OCI-LY3 (cell line): ENCODE measurements around the gene GCNT2.

Source experiments
- H2AFZ ChIP-seq: fragments of 200-600, 300-600 bp; shearing (Covaris generic); 2 replicates; pipeline ENCODE4 v1.6.0; 2014; ENCODE audit warnings: antibody characterized with exemption, low read depth, low read length
- H3K27ac ChIP-seq: fragments of 200-600, 300-600 bp; sonication (generic); 2 replicates; pipeline ENCODE4 v1.5.1; 2014; ENCODE audit warnings: mild to moderate bottlenecking, low read length, moderate library complexity, mixed read lengths
- H3K27me3 ChIP-seq: fragments of 200-600, 300-600 bp; sonication (generic); 2 replicates; pipeline ENCODE4 v1.6.1; 2014; ENCODE audit warnings: low read depth, low read length, mixed read lengths
- H3K36me3 ChIP-seq: fragments of 200-600, 300-600 bp; sonication (generic); replicated peaks from 2 replicates; pipeline ENCODE3; 2014; ENCODE audit warnings: low read depth, low read length, mixed read lengths
- H3K4me1 ChIP-seq: fragments of 300-600, 200-600 bp; sonication (generic); 2 replicates; pipeline ENCODE4 v1.6.1; 2014; ENCODE audit warnings: low read length, mixed read lengths
- H3K4me2 ChIP-seq: fragments of 200-600, 300-600 bp; sonication (generic); 2 replicates; pipeline ENCODE4 v1.6.1; 2014; ENCODE audit warnings: low read length, mixed read lengths
- H3K4me3 ChIP-seq: fragments of 300-600, 200-600 bp; sonication (generic); 2 replicates; pipeline ENCODE4 v1.5.1; 2014; ENCODE audit warnings: antibody characterized with exemption, mild to moderate bottlenecking, low read length, moderate library complexity
- H3K79me2 ChIP-seq: fragments of 300-600, 200-600 bp; shearing (Covaris generic); 2 replicates; pipeline ENCODE4 v1.6.1; 2014; ENCODE audit warnings: mild to moderate bottlenecking, low read length, mixed read lengths
- H3K9ac ChIP-seq: fragments of 300-600, 200-600 bp; shearing (Covaris generic); 2 replicates; pipeline ENCODE4 v1.6.0; 2014; ENCODE audit warnings: mild to moderate bottlenecking, low read length, moderate library complexity
- H3K9me3 ChIP-seq: fragments of 200-600, 300-600 bp; shearing (Covaris generic); 2 replicates; pipeline ENCODE4 v1.6.1; 2014; ENCODE audit warnings: low read length, mixed read lengths; ENCODE audit not compliant: insufficient read depth
- H4K20me1 ChIP-seq: fragments of 200-600, 300-600 bp; sonication (generic); 2 replicates; pipeline ENCODE4 v1.6.1; 2016; ENCODE audit warnings: low read length, mixed read lengths; ENCODE audit not compliant: insufficient read depth
- CTCF ChIP-seq: fragments of 200-600, 300-600 bp; sonication (generic); IDR thresholded peaks from 2 replicates; pipeline ENCODE4 v1.5.1; 2014; ENCODE audit warnings: antibody characterized with exemption, low read length, low read depth
- EZH2phosphoT487 ChIP-seq: fragments of 200-600 bp; shearing (Covaris generic); IDR thresholded peaks from 2 replicates; pipeline ENCODE4 v1.6.1; 2018; ENCODE audit warnings: antibody characterized with exemption, mixed run types, low read depth

GCNT2 gene

DNA sequence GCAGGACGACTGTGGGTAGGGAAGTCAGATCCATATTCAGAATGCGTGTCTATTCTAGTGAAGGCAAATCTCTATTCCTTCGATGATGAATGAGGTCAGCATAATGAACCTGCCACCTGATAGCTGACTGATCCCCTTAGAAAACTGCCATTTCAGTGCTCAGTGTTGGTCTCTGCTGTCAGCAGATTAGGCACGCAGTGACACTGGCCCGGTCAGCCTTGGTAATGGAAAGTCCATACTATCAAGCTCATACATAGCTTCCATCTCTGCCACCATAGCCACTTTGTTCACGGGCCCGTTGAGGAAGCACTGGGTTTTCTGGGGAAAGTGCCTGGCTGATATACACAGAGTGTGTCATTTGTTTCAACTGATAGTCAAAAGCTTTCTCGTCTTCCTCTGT is 119.3 kb downstream of the GCNT2 start:
- Histone ChIP-seq H3K4me3 (no peak overlapping the region), H2AFZ (no peak overlapping the region), H3K27ac (no peak overlapping the region), H3K79me2 (no peaks in the 10 kb centered on the region), H3K9ac (no peak overlapping the region), H3K4me1 (peaks cover 21% of the 10 kb centered on the region), H3K9me3 (no peaks in the 10 kb centered on the region), H3K27me3 (0 out of 2 replicates have a peak, but pooled peaks cover 3% of the 10 kb centered on the region), H3K4me2 (no peak overlapping the region), H4K20me1 (no peaks in the 10 kb centered on the region), H3K36me3 (no peaks in the 10 kb centered on the region)
- TF ChIP-seq EZH2phosphoT487: no peak
- TF ChIP-seq CTCF: no peak

DNA sequence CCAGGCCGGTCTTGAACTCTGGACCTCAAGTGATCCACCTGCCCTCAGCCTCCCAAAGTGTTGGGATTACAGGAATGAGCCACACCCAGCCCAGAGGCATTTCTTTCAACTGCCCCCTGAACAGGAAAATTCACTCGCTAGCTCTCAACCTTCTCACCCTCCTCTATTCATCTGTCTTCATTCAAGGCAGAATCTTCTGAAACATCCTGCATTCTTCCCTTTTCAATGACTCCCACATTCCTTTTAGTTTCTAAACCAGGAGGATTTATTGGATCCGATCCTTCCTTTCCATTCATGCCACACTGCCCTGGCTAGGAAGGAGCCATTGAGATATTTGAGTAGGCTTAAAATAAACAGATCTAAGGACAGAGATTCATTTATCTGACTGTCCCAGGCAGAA is 120.4 kb downstream of the GCNT2 start:
- Histone ChIP-seq H2AFZ (no peak overlapping the region), H4K20me1 (no peaks in the 10 kb centered on the region), H3K9me3 (no peaks in the 10 kb centered on the region), H3K4me2 (no peak overlapping the region), H3K36me3 (no peaks in the 10 kb centered on the region), H3K4me3 (no peak overlapping the region), H3K9ac (no peak overlapping the region), H3K27ac (no peak overlapping the region), H3K27me3 (0 out of 2 replicates have a peak, but pooled peaks cover 3% of the 10 kb centered on the region), H3K79me2 (no peaks in the 10 kb centered on the region), H3K4me1 (peaks cover 22% of the 10 kb centered on the region)
- TF ChIP-seq EZH2phosphoT487 (no peak), CTCF (no peak)

DNA sequence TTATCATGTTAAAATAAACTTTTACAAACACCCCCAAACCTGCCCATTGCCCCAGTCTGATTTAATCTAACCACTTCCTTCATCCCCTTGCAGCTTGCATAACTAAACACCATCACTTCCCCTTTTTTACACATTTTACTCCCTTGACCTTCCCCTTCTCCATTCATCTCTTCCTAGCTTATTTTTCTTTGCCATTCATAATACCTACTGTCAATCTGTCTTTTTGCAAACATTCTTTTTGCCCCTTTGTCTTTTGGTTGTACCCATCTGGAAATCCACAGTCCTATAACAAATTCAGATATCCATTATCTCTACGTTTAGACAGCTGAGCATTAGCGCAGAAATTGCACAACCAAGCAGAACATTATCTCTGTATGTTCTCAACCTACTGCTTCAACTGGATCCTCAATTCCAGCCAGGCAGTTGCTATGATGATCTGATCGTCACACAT is 122.1 kb downstream of the GCNT2 start:
- Histone ChIP-seq H4K20me1 (no peaks in the 10 kb centered on the region), H3K4me3 (peak overlapping the region; percentile 48), H2AFZ (no peak overlapping the region), H3K27me3 (0 out of 2 replicates have a peak, but pooled peaks cover 3% of the 10 kb centered on the region), H3K9ac (no peak overlapping the region), H3K4me2 (peak overlapping the region; percentile 72), H3K79me2 (no peaks in the 10 kb centered on the region), H3K27ac (no peak overlapping the region), H3K9me3 (no peaks in the 10 kb centered on the region), H3K4me1 (peaks cover 22% of the 10 kb centered on the region), H3K36me3 (no peaks in the 10 kb centered on the region)
- TF ChIP-seq EZH2phosphoT487 (no peak), CTCF (no peak)

DNA sequence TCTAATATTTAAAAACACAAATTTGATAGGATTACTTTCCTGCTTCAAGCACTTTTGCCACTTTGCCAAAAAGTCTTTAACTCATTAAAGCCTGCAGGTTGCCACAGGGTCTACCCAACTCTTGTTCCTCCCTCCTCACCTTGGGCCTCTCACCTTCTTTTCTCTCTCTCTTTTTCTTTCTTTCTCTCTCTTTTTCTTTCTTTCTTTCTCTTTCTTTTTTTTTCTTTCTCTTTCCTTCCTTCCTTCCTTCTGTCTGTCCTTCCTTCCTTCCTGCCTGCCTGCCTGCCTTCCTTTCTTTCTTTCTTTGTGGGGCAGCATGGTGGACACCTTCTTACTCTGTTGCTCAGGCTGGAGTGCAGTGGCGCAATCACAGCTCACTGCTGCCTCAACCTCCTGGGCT is 123.1 kb downstream of the GCNT2 start:
- Histone ChIP-seq H3K27me3 (0 out of 2 replicates have a peak, but pooled peaks cover 3% of the 10 kb centered on the region), H3K79me2 (no peaks in the 10 kb centered on the region), H3K4me3 (no peak overlapping the region), H4K20me1 (no peaks in the 10 kb centered on the region), H3K9ac (no peak overlapping the region), H3K4me1 (peaks cover 22% of the 10 kb centered on the region), H3K4me2 (no peak overlapping the region), H3K9me3 (no peaks in the 10 kb centered on the region), H2AFZ (no peak overlapping the region), H3K36me3 (no peaks in the 10 kb centered on the region), H3K27ac (no peak overlapping the region)
- TF ChIP-seq EZH2phosphoT487: no peak
- TF ChIP-seq CTCF: no peak
